HCT116 (cell line): ENCODE results near the gene NIBAN1.

Experiments used
- CEBPB ChIP-seq: IDR thresholded peaks from 2 replicates; pipeline ENCODE4 v1.6.1; 2012; ENCODE audit warnings: low read depth
- CTCF ChIP-seq, 3 experiments: fragments of 200-600 bp in 1 of 3; sonication (generic) in 1 of 3; IDR thresholded peaks in 2 of 3; conservative IDR thresholded peaks in 1 of 3; 2 replicates each; pipeline ENCODE4 v1.5.1; 2012 to 2017; ENCODE audit warnings: low read depth in 2 of 3, low read length in 2 of 3, antibody characterized with exemption in 1 of 3, borderline replicate concordance in 1 of 3, control low read depth in 1 of 3, mild to moderate bottlenecking in 1 of 3, mixed read lengths in 1 of 3, mixed run types in 1 of 3, moderate library complexity in 1 of 3; ENCODE audit not compliant: insufficient read depth in 1 of 3
- EGR1 ChIP-seq: IDR thresholded peaks from 2 replicates; pipeline ENCODE4 v1.6.1; 2012; ENCODE audit warnings: low read depth
- EZH2 ChIP-seq: fragments of 200-600 bp; sonication (generic); IDR thresholded peaks from 2 replicates; pipeline ENCODE4 v1.6.1; 2017; ENCODE audit warnings: antibody characterized with exemption, mixed run types
- MAX ChIP-seq: IDR thresholded peaks from 2 replicates; pipeline ENCODE4 v1.6.1; 2012
- POLR2A ChIP-seq: IDR thresholded peaks from 2 replicates; pipeline ENCODE4 v1.7.0; 2011; ENCODE audit warnings: borderline replicate concordance; ENCODE audit not compliant: insufficient read depth, insufficient read length; ENCODE audit errors: extremely low read depth
- POLR2AphosphoS5 ChIP-seq: IDR thresholded peaks from 2 replicates; pipeline ENCODE4 v1.6.1; 2011; ENCODE audit warnings: mild to moderate bottlenecking, low read depth, low read length, moderate library complexity
- RAD21 ChIP-seq: IDR thresholded peaks from 2 replicates; pipeline ENCODE4 v1.6.1; 2012; ENCODE audit warnings: low read depth, mild to moderate bottlenecking
- SIN3A ChIP-seq: IDR thresholded peaks from 2 replicates; pipeline ENCODE4 v1.6.1; 2012; ENCODE audit warnings: low read depth
- SP1 ChIP-seq: IDR thresholded peaks from 2 replicates; pipeline ENCODE4 v1.6.1; 2012; ENCODE audit warnings: low read depth
- ZBTB33 ChIP-seq: IDR thresholded peaks from 2 replicates; pipeline ENCODE4 v1.6.1; 2011; ENCODE audit warnings: mild to moderate bottlenecking, low read length, moderate library complexity; ENCODE audit not compliant: insufficient replicate concordance; ENCODE audit errors: extremely low read depth
- ZNF274 ChIP-seq: fragments of 200-500 bp; sonication (Bioruptor generic); IDR thresholded peaks from 2 replicates; pipeline ENCODE4 v1.6.1; 2014; ENCODE audit warnings: mild to moderate bottlenecking, low read depth, low read length, inconsistent platforms

GRCh38 chr1:184950906-184951305, 23.4 kb downstream of the NIBAN1 start:
- TF ChIP-seq CTCF (IDR thresholded peaks at IDR 0.05 in 2 of 3, conservative IDR thresholded peaks at IDR 0.05 in 1 of 3; ENCODE audit: borderline replicate concordance in 1 of 3, insufficient read depth in 1 of 3, low read depth in 2 of 3, low read length in 2 of 3) = no peak
- no peak for TF ChIP-seq SP1
- TF ChIP-seq EGR1 = no peak
- no peak for TF ChIP-seq MAX
- TF ChIP-seq SIN3A = no peak
- no peak for TF ChIP-seq POLR2A
- no peak for TF ChIP-seq ZNF274
- TF ChIP-seq RAD21 = no peak
- no peak for TF ChIP-seq EZH2
- TF ChIP-seq CEBPB = no peak
- no peak for TF ChIP-seq POLR2AphosphoS5
- TF ChIP-seq ZBTB33 = no peak
